Cardiac muscle cell (in vitro differentiated cells and primary cell): ENCODE measurements around the gene C1RL. TPM values are rescaled to one million over a fixed set of nuclear protein-coding genes. Genes with fewer than 3 reads are reported as not detected.
A peak's percentile ranks its signal among the peaks of the same experiment; 100 is the strongest.

Experiments
- DNase-seq, 2 donors: peaks; one replicate each; pipeline versions ENCODE4 v3.0.0 to v3.0.0-alpha.2; 2010 to 2017; ENCODE audit warnings: low read depth in 1 of 2, low spot score in 1 of 2
- H3K27ac ChIP-seq: fragments of 200-600 bp; sonication (generic); 2 replicates; pipeline ENCODE4 v1.5.1; 2016
- H3K27me3 ChIP-seq: fragments of 200-600 bp; sonication (generic); 2 replicates; pipeline ENCODE4 v1.6.0; 2016; ENCODE audit warnings: control low read depth
- H3K36me3 ChIP-seq: fragments of 200-600 bp; sonication (generic); 2 replicates; pipeline ENCODE4 v1.5.1; 2016; ENCODE audit warnings: control low read depth
- H3K4me1 ChIP-seq: fragments of 200-600 bp; sonication (generic); 2 replicates; pipeline ENCODE4 v1.8.1; 2017; ENCODE audit warnings: low read depth, mild to moderate bottlenecking, mixed run types
- H3K4me3 ChIP-seq: fragments of 200-600 bp; sonication (generic); 2 replicates; pipeline ENCODE4 v1.5.1; 2016; ENCODE audit warnings: mild to moderate bottlenecking
- H3K9me3 ChIP-seq: fragments of 200-600 bp; sonication (generic); 2 replicates; pipeline ENCODE4 v1.5.1; 2017; ENCODE audit warnings: low read depth, mild to moderate bottlenecking, control low read depth
- polyA plus RNA-seq: library from polyadenylated mRNA; unstranded; fragments of >200 nt; fragmentation: Nextera tagmentation; extraction: Ambion mirVana; gene quantifications from 2 replicates; pipeline ENCODE4 v1.2.1, GENCODE V29; 2016
- total RNA-seq: library from RNA; depleted of rRNA; stranded (reverse); fragments of >200 nt; gene quantifications from 2 replicates; pipeline ENCODE4 v1.2.3, GENCODE V29; 2016
- TF ChIP-seq, protein P1 (sequence below): IDR thresholded peaks from 2 replicates; pipeline ENCODE4 v1.5.1; 2012; ENCODE audit warnings: low read depth, mild to moderate bottlenecking, low read length

C1RL gene
- total and polyA plus RNA-seq, 2 experiments from 2014 or later: 14.3 to 32.4 TPM

GRCh38 chr12:7089196-7089871 lies 19.7 kb downstream of the C1RL start:
- TF ChIP-seq, protein P1, sequence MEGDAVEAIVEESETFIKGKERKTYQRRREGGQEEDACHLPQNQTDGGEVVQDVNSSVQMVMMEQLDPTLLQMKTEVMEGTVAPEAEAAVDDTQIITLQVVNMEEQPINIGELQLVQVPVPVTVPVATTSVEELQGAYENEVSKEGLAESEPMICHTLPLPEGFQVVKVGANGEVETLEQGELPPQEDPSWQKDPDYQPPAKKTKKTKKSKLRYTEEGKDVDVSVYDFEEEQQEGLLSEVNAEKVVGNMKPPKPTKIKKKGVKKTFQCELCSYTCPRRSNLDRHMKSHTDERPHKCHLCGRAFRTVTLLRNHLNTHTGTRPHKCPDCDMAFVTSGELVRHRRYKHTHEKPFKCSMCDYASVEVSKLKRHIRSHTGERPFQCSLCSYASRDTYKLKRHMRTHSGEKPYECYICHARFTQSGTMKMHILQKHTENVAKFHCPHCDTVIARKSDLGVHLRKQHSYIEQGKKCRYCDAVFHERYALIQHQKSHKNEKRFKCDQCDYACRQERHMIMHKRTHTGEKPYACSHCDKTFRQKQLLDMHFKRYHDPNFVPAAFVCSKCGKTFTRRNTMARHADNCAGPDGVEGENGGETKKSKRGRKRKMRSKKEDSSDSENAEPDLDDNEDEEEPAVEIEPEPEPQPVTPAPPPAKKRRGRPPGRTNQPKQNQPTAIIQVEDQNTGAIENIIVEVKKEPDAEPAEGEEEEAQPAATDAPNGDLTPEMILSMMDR: no peak
- Histone ChIP-seq H3K4me3 (no peak overlapping the region), H3K36me3 (no peaks in the 10 kb centered on the region), H3K27me3 (no peaks in the 10 kb centered on the region), H3K9me3 (no peaks in the 10 kb centered on the region), H3K27ac (no peak overlapping the region), H3K4me1 (peaks cover 4% of the 10 kb centered on the region)
- no peak for DNase-seq

DNA sequence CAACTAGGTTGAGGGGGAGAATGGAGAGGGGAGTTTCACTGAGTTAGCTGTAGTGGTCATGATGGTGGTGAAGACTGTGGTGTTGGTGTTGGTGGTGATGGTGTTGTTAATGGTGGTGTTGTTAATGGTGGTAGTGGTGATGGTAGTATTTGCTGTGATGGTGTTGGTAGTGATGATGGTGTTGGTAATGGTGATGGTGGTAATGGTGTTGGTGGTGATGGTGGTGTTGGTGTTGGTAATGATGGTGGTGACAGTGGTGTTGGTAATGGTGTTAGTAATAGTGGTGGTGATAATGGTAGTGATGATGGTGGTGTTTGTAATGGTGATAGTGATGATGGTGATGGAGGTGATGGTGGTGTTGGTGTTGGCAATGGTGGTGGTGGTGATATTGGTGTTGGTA lies 25.9 kb downstream of the C1RL start:
- H3K4me1 ChIP-seq: no peaks in the 10 kb centered on the region
- DNase-seq: no peak

DNA sequence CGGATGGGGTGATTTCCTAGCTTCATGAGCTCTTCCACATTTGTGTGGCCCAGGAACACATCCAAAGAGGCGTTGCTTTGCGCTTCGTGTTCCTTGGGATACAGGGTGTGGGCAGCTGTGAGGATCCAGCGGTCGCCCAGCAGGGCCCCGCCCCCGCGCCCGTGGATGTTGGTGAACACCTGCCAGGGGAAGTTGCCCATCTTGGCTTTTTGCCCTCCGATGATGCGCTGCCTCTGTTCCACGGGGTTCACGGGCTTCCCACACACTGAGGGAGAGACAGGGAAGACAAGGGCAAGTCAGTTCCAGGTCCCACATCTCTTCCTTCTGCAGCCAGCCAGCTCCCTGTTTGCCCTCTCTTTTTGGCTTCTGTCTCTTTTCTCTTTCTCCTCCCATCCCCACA lies 28.0 kb downstream of the C1RL start:
- H3K27me3 ChIP-seq: no peaks in the 10 kb centered on the region
- H3K36me3 ChIP-seq: no peaks in the 10 kb centered on the region
- H3K27ac ChIP-seq: no peak overlapping the region
- no peaks in the 10 kb centered on the region for H3K4me1 ChIP-seq
- TF ChIP-seq, protein P1: no peak
- H3K4me3 ChIP-seq: no peak overlapping the region
- no peaks in the 10 kb centered on the region for H3K9me3 ChIP-seq
- DNase-seq: no peak

More for the DNA sequence above, 25.9 kb downstream of the C1RL start:
- no peaks in the 10 kb centered on the region for H3K9me3 ChIP-seq
- no peaks in the 10 kb centered on the region for H3K27me3 ChIP-seq
- H3K4me3 ChIP-seq: no peak overlapping the region
- no peaks in the 10 kb centered on the region for H3K36me3 ChIP-seq
- TF ChIP-seq, protein P1: no peak
- H3K27ac ChIP-seq: no peak overlapping the region

- Histone ChIP-seq H3K27ac (no peak overlapping the region), H3K4me1 (no peaks in the 10 kb centered on the region), H3K27me3 (no peaks in the 10 kb centered on the region), H3K36me3 (no peaks in the 10 kb centered on the region), H3K4me3 (no peak overlapping the region), H3K9me3 (no peaks in the 10 kb centered on the region)
- TF ChIP-seq, protein P1: no peak
- peak in 1 of 2 donors; percentile 65 for DNase-seq
Measured at GRCh38 chr12:7079826-7080125, 29.2 kb downstream of the C1RL start.

DNA sequence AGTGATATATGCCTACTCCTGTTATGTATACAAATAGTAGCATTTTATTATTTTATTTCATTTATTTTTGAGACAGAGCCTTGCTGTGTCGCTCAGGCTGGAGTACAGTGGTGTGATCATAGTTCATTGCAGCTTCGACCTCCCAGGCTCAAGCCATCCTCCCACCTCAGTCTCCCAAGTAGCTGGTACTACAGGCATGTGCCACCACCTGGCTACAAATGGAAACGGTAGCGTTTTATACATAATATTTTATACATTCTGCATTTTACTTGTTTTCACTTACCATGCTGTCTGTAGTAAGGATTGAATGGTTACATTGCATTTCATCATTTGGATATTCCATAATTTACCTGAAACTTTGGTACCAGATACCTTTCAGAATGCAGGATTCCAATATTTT lies 30.9 kb downstream of the C1RL start:
- no peaks in the 10 kb centered on the region for H3K4me1 ChIP-seq
- no peak overlapping the region for H3K27ac ChIP-seq
- H3K9me3 ChIP-seq: no peaks in the 10 kb centered on the region
- H3K27me3 ChIP-seq: peaks cover 9% of the 10 kb centered on the region
- DNase-seq: no peak
- TF ChIP-seq, protein P1: no peak
- no peaks in the 10 kb centered on the region for H3K36me3 ChIP-seq
- H3K4me3 ChIP-seq: no peak overlapping the region
